WERI-Rb-1 (cell line): Measurements from ENCODE around the gene CTPS2.

ENCODE experiments used
- DNase-seq: peaks from one replicate; pipeline ENCODE4 v3.0.0-alpha.2; 2020
- H3K27ac ChIP-seq: fragments of 250-450 bp; sonication (Bioruptor Pico); 2 replicates; pipeline ENCODE4 v1.5.1; 2020; ENCODE audit warnings: mild to moderate bottlenecking, moderate library complexity
- H3K27me3 ChIP-seq: fragments of 250-450 bp; sonication (Bioruptor Pico); 2 replicates; pipeline ENCODE4 v1.5.1; 2021; ENCODE audit warnings: mild to moderate bottlenecking, low read depth, moderate library complexity; ENCODE audit not compliant: insufficient read depth, severe bottlenecking
- H3K36me3 ChIP-seq: fragments of 250-450 bp; sonication (Bioruptor Pico); 2 replicates; pipeline ENCODE4 v1.5.1; 2020; ENCODE audit warnings: mild to moderate bottlenecking, moderate library complexity
- H3K4me3 ChIP-seq: 2 replicates; pipeline ENCODE4 v1.5.1; 2011; ENCODE audit warnings: low read depth, mild to moderate bottlenecking, control low read depth, low read length
- H3K9me3 ChIP-seq: fragments of 250-450 bp; sonication (Bioruptor Pico); 2 replicates; pipeline ENCODE4 v1.5.1; 2021; ENCODE audit warnings: mild to moderate bottlenecking, moderate library complexity; ENCODE audit not compliant: severe bottlenecking
- CTCF ChIP-seq: IDR thresholded peaks from 2 replicates; pipeline ENCODE4 v1.5.1; 2011; ENCODE audit warnings: low read depth, mild to moderate bottlenecking, control low read depth, inconsistent platforms, low read length

The CTPS2 gene

DNA sequence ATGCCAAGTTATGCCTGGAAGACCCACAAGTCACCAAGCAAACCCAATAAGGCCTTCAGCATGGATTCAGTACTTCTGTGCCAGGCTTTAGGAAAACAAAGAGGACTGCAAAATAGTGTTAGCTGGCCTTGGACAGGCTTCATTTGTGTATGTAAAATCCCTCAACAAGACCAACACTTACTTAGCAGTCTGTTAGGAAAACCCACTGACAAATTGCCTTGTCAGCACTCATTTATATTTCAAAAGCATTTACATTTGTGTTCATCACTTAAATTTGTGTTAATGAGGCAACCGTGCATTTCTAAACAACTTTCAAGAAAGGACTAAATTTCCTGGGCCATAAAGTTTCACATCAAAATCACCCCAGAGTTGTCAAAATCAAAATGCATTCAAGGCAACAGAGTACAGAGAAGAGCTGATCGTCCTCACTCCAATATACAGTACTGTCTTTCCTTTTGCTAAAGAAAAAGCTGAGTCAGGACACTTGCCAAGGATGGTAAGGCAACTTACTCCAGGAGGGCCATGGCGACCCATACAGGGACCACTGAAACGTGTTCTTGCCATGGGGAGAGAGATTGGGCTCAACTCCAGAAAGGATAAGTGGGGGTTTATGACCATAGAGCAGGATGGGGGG, 61.0 kb downstream of the CTPS2 start:
- H3K36me3 ChIP-seq, result peaks cover 4% of the 10 kb centered on the region
- no peaks in the 10 kb centered on the region for H3K27me3 ChIP-seq
- TF ChIP-seq CTCF, result no peak
- no peak overlapping the region for H3K4me3 ChIP-seq
- H3K27ac ChIP-seq, result no peak overlapping the region
- no peaks in the 10 kb centered on the region for H3K9me3 ChIP-seq
- no peak for DNase-seq

GRCh38 chrX:16649858-16650257, 62.6 kb downstream of the CTPS2 start, which contains the start of gene S100G:
TSS of gene S100G (plus strand) at chrX:16650158. CDS start at chrX:16651007, 849 bp downstream.
- H3K9me3 ChIP-seq, result no peaks in the 10 kb centered on the region
- no peak for TF ChIP-seq CTCF
- H3K36me3 ChIP-seq, result peaks cover 4% of the 10 kb centered on the region
- no peak for DNase-seq
- H3K4me3 ChIP-seq, result no peak within 1 kb of the TSS
- no peak within 1 kb of the TSS for H3K27ac ChIP-seq
- H3K27me3 ChIP-seq, result no peaks in the 10 kb centered on the region

- DNase-seq, result no peak
These were observed 65.9 kb downstream of the CTPS2 start for GRCh38 chrX:16646366-16647138.

DNA sequence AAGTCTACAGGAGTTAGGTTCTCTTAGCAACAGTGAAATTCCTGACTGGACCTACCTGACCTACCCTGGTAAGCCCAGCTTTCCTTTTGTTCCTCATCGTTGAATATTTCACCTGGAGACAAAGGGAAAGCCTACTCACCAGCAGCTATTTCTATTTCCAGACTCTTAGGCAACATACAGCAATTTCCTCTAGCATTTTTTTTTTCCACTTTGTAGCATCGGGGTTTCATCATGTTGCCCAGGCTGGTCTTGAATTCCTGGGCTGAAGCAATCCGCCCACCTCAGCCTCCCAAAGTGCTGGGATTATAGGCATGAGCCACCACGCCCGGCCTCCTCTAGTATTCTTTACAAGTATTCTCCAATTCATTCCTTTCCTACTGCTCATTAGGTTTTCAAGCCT, 69.3 kb downstream of the CTPS2 start:
- no peak overlapping the region for H3K4me3 ChIP-seq
- H3K9me3 ChIP-seq, result no peaks in the 10 kb centered on the region
- no peak for TF ChIP-seq CTCF
- H3K27ac ChIP-seq, result no peak overlapping the region
- no peaks in the 10 kb centered on the region for H3K27me3 ChIP-seq
- H3K36me3 ChIP-seq, result peaks cover 11% of the 10 kb centered on the region
- DNase-seq, result no peak

More at GRCh38 chrX:16646366-16647138, 65.9 kb downstream of the CTPS2 start:
- no peaks in the 10 kb centered on the region for H3K27me3 ChIP-seq
- no peak for TF ChIP-seq CTCF
- H3K4me3 ChIP-seq, result no peak overlapping the region
- H3K9me3 ChIP-seq, result no peaks in the 10 kb centered on the region
- H3K36me3 ChIP-seq, result peaks cover 4% of the 10 kb centered on the region
- H3K27ac ChIP-seq, result no peak overlapping the region

DNA sequence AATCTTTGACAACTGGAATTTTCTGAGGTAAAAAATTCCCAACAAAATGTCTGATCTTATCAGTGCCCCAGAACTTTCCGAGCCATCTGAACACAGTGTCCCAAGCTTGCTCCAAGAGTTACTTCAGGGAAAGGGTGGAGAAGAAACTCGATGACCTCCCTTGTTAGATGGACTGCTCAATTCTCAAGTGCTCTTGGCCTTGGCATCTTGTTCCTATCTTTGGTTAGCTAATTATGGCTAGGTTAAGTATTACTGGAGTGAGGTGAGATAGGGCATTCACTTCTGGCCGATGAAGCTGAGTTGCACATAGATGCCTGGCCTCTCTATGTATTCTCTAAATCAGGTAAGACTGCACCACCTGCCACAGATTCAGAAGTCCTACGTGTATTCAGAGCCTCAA, 71.6 kb downstream of the CTPS2 start:
- no peak for DNase-seq
- Histone ChIP-seq H3K27me3 (no peaks in the 10 kb centered on the region), H3K4me3 (no peak overlapping the region), H3K9me3 (no peaks in the 10 kb centered on the region), H3K36me3 (peaks cover 17% of the 10 kb centered on the region), H3K27ac (no peak overlapping the region)
- no peak for TF ChIP-seq CTCF
